A172 (cell line): ENCODE data around the gene RYR1. TPM values are rescaled to one million over a fixed set of nuclear protein-coding genes. Genes with fewer than 3 reads are reported as not detected.
"Not testable (repeated sequence)": the region's sequence is repeated elsewhere in the genome, so short reads cannot be mapped to it uniquely, and the experiment has no call there.

ENCODE experiments used
- DNase-seq: peaks from one replicate; pipeline ENCODE4 v3.0.0-alpha.2; 2015; ENCODE audit warnings: low spot score
- total RNA-seq: library from RNA; depleted of rRNA; stranded (reverse); fragments of >200 nt; shearing (Covaris generic); gene quantifications from 2 replicates; pipeline ENCODE4 v1.2.3, GENCODE V29; 2014

Gene RYR1
- total RNA-seq, 1 experiment from 2014 or later, result not detected

DNA sequence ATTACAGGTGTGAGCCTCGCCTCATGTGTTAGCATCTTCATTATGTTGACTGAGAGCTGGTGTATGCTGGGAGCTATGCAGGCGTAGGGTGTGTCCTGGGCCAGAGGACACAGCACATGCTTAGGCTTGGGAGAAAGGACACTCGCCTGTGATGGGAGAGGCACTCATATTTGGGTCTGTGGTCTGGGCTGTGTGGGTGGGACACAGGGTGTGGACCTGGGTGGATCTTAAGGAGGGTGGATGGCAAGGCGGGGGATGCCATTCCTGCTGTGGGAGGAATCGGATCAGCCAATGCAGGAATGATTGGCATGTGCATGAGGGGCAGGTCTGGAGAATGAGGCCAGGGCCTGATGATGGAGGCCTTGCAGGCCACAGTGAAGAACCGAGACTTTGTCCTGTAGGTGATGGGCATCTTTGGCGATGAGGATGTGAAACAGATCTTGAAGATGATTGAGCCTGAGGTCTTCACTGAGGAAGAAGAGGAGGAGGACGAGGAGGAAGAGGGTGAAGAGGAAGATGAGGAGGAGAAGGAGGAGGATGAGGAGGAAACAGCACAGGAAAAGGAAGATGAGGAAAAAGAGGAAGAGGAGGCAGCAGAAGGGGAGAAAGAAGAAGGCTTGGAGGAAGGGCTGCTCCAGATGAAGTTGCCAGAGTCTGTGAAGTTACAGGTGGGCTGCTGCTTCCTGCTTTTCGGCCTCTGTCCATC is 55.4 kb downstream of the RYR1 start:
- no peak for DNase-seq

- DNase-seq, result no peak
Observed at GRCh38 chr19:38490861-38491260, 57.4 kb downstream of the RYR1 start.

- DNase-seq, result no peak
Observed at GRCh38 chr19:38492181-38492813, 58.8 kb downstream of the RYR1 start.

- DNase-seq, result no peak
Observed at GRCh38 chr19:38494379-38494778, 60.9 kb downstream of the RYR1 start.

DNA sequence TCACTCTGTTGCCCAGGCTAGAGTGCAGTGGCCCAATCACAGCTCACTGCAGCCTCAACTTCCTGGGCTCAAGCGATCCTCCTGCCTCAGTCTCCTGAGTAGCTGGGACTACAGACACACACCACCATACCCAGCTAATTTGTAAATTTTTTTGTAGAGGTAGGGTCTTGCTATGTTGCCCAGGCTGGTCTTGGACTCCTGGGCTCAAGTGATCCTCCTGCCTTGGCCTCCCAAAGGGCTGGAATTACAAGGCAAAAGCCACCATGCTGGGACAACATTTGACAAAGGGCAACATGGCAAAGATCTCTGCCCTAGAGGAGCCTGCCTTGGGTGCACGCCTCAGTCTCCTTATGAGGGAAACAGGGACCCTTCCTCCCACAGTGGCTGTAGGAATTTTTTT is 61.9 kb downstream of the RYR1 start:
- DNase-seq, result not testable (repeated sequence)

DNA sequence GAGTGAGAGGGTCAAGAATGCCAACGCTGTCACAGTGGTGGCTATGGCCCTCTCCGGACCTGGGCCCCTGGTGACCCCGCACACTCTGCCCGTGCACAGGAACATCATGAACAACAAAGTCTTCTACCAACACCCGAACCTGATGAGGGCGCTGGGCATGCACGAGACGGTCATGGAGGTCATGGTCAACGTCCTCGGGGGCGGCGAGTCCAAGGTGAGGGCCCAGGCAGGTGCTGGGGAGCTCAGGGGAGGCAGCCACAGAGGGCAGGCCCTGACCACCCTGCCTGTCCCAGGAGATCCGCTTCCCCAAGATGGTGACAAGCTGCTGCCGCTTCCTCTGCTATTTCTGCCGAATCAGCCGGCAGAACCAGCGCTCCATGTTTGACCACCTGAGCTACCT is 62.6 kb downstream of the RYR1 start:
- no peak for DNase-seq

DNA sequence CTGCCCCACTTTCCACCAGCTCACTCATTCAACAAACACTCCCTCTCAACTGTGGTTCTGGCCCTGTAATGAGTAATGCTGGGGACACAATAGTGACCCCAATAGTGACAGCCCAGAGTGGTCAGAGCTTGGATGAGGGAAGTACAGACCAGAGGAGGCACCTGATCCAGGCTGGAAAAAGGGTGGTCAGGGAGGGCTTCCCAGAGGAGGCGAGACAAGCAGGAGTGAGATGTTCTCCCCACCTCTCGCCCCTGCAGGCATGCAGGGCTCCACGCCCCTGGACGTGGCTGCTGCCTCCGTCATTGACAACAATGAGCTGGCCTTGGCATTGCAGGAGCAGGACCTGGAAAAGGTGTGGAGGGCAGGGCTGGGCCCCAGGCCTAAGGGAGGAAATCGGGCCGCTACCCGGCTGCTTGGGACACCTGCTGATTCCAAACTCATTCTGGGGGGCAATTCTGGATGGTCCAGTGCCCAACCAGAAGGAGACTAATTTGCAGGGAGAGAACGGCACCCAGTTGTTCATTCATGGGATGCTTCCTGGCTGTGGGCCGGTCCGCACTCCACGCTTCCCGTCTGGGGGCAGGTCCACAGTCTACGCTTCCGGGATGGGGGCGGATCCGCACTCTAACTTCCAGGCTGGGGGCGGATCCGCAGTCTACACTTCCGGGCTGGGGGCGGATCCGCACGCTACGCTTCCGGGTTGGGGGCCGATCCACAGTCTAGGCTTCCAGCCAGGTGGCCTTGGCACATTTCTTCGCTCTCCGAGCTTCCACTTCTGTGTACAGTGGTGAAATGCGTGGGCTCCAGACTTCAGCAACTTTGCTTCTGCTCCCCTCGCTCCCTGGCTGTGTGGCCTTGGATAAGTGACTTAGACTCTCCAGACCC is 63.4 kb downstream of the RYR1 start:
- no peak for DNase-seq

GRCh38 chr19:38497907-38498306 is 64.4 kb downstream of the RYR1 start:
- no peak for DNase-seq

DNA sequence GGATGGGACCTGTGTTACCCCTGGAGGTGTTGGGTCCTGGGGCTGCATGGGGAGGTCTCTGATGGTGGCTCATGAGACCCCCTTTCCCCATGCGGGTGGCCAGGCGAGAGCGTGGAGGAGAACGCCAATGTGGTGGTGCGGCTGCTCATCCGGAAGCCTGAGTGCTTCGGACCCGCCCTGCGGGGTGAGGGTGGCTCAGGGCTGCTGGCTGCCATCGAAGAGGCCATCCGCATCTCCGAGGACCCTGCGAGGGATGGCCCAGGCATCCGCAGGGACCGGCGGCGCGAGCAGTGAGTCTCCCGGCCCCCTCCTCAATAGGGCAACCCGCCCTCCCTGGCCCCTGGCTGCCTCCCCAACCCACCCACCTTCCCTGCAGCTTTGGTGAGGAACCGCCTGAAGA is 66.0 kb downstream of the RYR1 start:
- DNase-seq, result no peak

- no peak for DNase-seq
Observed at GRCh38 chr19:38500450-38500849, 67.0 kb downstream of the RYR1 start.

DNA sequence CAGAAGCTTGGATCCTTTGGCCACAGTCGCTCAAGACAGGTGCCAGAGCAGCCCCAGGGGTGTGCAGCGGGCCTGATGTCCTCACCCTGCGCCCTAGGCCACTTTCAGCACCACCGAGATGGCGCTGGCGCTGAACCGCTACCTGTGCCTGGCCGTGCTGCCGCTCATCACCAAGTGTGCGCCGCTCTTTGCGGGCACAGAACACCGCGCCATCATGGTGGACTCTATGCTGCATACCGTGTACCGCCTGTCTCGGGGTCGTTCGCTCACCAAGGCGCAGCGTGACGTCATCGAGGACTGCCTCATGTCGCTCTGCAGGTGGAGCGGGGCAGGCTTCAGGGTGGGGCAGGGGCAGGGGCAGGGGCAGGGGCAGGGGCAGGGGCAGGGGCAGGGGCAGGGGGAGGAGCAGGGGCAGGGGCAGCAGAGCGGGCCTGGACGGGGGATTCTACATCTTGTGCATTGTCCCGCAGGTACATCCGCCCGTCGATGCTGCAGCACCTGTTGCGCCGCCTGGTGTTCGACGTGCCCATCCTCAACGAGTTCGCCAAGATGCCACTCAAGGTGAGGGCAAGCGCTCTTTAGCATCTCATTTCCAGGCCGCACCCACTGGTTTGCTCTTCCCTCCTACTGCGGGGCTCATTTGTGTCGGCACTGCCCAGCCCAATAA is 69.1 kb downstream of the RYR1 start:
- no peak for DNase-seq

DNA sequence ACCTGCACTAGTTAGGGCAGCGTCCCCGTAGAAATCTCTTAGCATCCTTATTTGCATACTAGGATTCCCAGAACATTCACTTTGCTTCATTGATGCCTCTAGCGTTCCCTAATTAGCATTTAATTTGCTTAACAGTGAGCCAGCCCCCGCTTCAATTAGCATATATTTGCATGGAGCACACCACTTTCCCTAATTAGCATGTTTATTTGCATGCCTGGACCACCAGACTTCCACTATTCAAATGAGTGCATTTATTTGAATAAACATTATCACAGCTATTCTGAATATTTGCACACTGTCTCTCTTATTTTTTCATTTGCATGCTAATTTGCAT is 69.6 kb downstream of the RYR1 start:
- DNase-seq, result no peak

DNA sequence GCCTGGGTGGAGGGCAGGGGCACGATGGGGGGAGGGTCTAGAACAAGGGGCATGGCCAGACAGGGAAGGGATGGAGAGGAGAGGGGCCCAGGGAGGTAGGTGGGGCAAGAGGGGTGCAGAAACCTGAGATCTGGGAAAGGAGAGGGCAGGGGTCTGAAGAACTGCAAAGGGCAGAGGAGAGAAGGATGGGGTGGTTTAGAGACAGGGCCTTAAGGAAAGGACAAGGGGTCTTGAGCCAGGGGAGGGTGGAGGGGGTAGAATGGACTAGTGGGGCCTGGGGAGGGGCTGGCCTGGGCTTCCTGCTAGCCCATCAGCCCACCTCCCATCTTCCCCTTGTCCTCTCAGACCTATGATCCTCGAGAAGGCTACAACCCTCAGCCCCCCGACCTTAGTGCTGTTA is 72.5 kb downstream of the RYR1 start:
- DNase-seq, result no peak

GRCh38 chr19:38506375-38506722 is 72.9 kb downstream of the RYR1 start:
- DNase-seq, result no peak

GRCh38 chr19:38506723-38507550 is 73.4 kb downstream of the RYR1 start:
- DNase-seq, result peak; percentile 94

GRCh38 chr19:38507551-38508127 is 74.1 kb downstream of the RYR1 start:
- no peak for DNase-seq

GRCh38 chr19:38508507-38508906 is 75.0 kb downstream of the RYR1 start:
- DNase-seq, result no peak

GRCh38 chr19:38509027-38509426 is 75.5 kb downstream of the RYR1 start:
- no peak for DNase-seq

DNA sequence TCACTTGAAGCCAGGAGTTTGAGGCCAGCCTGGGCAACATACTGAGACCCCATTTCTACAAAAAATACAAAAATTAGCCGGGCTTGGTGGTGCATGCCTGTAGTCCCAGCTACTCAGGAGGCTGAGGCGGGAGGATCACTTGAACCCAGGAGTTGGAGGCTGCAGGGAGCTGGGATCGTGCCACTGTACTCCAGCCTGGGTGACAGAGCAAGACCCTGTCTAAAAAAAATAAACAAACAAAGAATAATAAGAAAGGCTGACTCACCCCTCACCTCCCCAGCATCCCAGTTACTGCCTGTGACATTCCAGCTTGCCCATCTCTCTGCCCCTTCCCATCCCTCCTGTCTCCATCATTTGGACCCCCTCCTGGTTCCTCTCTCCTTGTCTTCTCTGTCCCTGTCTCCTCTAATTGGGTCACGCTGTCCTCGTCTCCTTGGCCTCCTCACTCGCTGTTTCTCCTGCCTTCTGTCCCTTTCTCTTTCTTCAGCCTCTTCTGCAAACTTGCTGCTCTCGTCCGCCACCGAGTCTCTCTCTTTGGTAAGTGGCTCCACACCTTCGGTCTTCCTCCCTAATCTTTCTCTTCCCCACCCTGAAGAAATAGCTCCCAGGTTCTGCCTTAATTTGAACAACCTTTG is 77.7 kb downstream of the RYR1 start:
- DNase-seq, result no peak

DNA sequence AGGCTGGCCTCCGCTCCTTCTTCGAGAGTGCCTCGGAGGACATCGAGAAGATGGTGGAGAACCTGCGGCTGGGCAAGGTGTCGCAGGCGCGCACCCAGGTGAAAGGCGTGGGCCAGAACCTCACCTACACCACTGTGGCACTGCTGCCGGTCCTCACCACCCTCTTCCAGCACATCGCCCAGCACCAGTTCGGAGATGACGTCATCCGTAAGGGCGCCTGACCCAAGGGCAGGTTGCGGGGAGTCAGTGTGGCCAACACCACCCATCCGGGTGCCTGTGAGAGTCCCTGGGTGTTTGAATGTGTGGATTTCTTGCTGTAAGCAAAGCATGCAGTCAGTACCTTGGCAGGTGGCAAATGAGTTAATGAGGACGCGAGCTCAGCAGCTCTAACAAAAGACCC is 78.8 kb downstream of the RYR1 start:
- DNase-seq, result no peak

- DNase-seq, result not testable (repeated sequence)
Observed at GRCh38 chr19:38513156-38513555, 79.7 kb downstream of the RYR1 start.
